ENCODE measurements around the gene FUNDC2.

The FUNDC2 gene

DNA sequence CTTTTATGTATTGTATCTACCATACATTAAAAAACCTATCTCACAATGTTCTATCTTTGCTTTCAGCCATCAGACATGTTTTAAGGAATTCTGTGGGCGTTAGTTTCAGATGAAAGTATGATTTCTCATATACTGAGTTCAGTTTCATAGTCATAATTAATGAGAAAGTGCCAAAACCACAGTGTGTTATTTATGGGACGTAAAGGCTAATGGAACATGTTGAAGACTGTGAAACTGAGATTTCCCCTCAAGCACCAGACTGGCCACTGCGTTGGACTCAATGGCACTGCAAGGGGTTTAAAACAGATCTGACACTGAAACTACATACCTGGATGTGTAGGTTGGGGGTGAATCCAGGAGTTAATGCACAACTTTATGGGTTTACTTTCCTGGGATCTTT, 36.1 kb upstream of the FUNDC2 start:
- TF ChIP-seq, protein P1, sequence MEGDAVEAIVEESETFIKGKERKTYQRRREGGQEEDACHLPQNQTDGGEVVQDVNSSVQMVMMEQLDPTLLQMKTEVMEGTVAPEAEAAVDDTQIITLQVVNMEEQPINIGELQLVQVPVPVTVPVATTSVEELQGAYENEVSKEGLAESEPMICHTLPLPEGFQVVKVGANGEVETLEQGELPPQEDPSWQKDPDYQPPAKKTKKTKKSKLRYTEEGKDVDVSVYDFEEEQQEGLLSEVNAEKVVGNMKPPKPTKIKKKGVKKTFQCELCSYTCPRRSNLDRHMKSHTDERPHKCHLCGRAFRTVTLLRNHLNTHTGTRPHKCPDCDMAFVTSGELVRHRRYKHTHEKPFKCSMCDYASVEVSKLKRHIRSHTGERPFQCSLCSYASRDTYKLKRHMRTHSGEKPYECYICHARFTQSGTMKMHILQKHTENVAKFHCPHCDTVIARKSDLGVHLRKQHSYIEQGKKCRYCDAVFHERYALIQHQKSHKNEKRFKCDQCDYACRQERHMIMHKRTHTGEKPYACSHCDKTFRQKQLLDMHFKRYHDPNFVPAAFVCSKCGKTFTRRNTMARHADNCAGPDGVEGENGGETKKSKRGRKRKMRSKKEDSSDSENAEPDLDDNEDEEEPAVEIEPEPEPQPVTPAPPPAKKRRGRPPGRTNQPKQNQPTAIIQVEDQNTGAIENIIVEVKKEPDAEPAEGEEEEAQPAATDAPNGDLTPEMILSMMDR (IDR thresholded peaks at IDR 0.05) = no peak

DNA sequence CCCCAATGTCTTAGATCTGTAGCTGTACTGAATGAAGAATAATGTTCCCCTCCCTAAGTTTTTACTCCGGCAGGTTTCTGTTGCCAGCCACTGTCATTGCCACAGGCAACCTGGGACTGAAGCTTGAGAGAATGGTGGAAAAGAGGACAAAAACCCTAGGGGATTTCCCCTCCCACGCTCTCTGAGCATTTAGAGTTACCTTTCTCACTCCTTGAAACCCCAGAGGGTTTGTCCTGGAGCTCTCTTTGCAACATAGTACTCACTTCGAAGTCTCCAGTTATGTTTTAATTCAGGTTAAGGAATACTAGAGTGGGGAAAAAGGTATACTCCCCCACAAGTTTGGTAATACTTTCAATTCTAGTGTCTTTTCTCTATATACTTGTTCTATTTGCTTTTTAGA, 35.6 kb upstream of the FUNDC2 start:
- TF ChIP-seq, protein P1 (IDR thresholded peaks at IDR 0.05) = no peak

DNA sequence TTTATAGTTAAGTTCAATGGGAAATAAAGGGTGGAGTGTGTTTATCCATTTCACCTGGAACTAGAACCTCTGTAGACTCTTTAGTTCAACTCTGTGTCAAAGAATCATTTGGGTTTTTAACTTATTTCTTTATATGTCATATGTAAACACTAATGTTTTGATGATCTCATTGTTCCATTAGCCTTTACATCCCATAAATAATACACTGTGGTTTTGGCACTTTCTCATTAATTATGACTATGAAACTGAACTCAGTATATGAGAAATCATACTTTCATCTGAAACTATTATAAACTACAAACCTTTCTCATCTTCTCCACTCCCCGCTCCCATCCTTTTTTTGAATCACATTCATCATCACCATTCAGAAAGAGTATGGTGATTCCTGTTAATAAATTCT, 35.2 kb upstream of the FUNDC2 start:
- TF ChIP-seq, protein P1 (IDR thresholded peaks at IDR 0.05) = no peak

DNA sequence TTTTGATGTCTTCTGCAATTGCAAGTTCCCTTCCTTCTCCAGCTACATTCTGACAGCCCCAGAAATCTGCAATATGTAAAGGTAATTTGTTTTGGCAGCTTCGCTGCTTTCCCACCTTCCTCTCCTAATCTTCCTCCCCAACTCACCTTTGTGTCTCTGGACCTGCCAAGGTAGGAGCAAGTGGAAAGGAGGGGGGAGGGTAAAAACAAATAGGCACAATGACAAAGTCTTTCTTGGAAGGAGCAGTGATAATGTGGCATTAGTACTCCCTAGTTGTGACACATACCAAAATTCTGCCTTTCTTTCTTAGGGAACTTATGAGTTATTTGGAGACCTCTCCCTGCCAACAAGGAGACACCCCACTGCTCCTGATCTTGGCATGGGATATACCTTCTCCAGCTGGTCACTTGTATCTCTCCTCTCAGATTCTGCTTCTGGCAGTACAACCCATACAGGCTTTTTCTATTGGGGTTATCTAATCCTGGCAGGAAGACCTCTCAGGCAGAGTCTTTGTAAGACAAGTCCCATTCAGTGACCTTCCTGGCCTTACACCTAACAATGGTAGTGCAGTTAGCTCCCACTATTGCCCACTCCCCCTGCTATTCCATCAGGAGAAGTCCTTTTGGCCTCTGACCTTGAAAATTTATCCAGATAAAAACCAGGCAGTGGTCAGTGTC, 28.3 kb upstream of the FUNDC2 start:
- TF ChIP-seq, protein P1 (IDR thresholded peaks at IDR 0.05) = no peak

DNA sequence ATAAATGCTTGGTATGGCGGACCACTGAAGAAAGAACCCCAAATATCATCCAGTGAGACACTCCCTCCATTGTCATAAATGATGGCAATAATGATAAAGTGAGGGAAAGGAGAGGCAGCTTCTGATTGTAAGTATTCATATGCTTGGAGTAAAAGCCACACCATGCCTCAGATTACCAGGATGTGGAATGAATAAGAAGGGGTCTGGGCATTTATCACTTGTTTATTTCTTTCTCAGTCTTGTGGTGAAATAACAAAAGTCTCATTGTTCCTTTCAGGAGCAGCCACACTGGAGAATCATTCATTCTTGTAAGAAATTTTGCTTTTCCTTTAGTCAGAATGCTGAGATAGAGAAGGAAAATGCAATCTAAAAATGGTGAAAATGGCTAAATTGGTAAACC, 25.8 kb upstream of the FUNDC2 start:
- TF ChIP-seq, protein P1 (IDR thresholded peaks at IDR 0.05) = no peak

DNA sequence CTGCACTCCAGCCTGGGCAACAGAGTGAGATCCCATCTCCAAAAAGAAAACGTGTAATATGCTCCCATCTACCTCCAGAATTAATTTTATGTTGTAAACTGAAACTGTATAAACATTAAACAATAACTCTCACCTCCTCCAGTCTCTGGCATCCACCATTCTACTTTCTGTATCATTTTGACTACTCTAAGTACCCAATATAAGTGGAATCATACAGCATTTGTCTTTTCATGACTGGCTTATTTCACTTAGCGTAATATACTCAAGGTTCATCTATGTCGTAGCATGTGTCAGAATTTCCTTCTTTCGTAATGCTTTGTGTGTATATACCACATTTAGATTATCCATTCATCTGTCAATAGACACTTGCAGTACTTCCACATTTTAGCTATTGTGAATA, 24.8 kb upstream of the FUNDC2 start:
- TF ChIP-seq, protein P1 (IDR thresholded peaks at IDR 0.05) = no peak

DNA sequence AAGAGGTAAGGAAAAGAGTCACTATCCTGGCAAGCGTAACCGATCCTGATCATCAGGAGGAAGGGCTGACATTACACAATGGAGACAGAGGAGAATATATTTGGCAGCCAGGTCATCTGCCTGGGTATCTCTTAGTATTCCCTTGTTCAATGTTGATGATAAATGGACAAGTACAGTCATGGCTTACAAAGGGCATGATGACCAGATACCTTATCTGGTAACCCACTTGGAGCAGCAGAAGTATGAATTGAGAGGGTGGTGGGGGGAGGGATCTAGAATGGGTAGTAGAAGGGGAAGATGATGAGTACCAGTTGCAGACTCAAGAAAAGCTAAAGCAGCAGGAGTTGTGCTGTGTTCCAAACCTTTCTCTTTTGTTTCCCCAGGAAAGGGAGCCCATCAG, 21.5 kb upstream of the FUNDC2 start:
- TF ChIP-seq, protein P1 (IDR thresholded peaks at IDR 0.05) = no peak

DNA sequence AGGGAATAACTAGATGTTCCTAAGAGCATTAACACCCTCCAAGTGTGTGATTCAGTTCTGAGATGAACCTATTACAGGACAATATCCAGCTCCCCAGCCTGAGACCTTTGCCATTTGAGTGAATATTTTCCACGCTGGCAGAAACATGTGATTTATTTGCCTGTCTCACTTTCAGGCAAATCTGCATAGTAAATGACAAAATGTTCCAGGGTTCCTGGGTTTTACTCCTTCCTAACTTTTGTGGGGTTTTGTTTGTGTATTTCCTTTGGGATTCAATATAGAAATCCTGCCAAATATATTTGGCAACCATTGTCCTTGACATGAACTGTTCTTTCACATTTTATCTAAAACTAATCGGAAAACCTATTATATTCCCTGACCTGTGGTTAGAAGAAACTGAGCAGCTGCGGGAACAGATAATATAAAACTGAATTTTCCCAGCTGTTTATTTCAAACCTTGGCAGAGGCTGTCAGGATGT, 16.6 kb upstream of the FUNDC2 start:
- TF ChIP-seq, protein P1 (IDR thresholded peaks at IDR 0.05) = no peak

Data from LNCAP (cell line).